COLO829 (cell line): ENCODE measurements around the gene BLMH.
"Not testable (repeated sequence)": the region's sequence is repeated elsewhere in the genome, so short reads cannot be mapped to it uniquely, and the experiment has no call there.

Source experiments
- DNase-seq: peaks from one replicate; pipeline ENCODE4 v3.0.0; 2012; ENCODE audit warnings: low spot score

BLMH gene

GRCh38 chr17:30229012-30229411 lies 62.7 kb downstream of the BLMH start:
- no peak for DNase-seq

GRCh38 chr17:30228011-30228410 lies 63.7 kb downstream of the BLMH start:
- DNase-seq, result no peak

- DNase-seq, result peak; percentile 15
These were observed 64.9 kb downstream of the BLMH start for GRCh38 chr17:30226878-30227277.

- DNase-seq, result no peak
These were observed 65.7 kb downstream of the BLMH start for GRCh38 chr17:30225919-30226553.

- no peak for DNase-seq
These were observed 66.6 kb downstream of the BLMH start for GRCh38 chr17:30225112-30225511.

- DNase-seq, result no peak
These were observed 67.3 kb downstream of the BLMH start for GRCh38 chr17:30224419-30224960.

- no peak for DNase-seq
These were observed 69.0 kb downstream of the BLMH start for GRCh38 chr17:30222721-30223175.

- DNase-seq, result no peak
These were observed 69.5 kb downstream of the BLMH start for GRCh38 chr17:30222251-30222650.

GRCh38 chr17:30221346-30221745 lies 70.4 kb downstream of the BLMH start:
- no peak for DNase-seq

GRCh38 chr17:30220414-30220813 lies 71.3 kb downstream of the BLMH start:
- no peak for DNase-seq

- no peak for DNase-seq
These were observed 71.9 kb downstream of the BLMH start for GRCh38 chr17:30219833-30220232.

GRCh38 chr17:30219315-30219714 lies 72.4 kb downstream of the BLMH start:
- no peak for DNase-seq

- no peak for DNase-seq
These were observed 72.9 kb downstream of the BLMH start for GRCh38 chr17:30218799-30219198.

GRCh38 chr17:30217746-30218245 lies 73.9 kb downstream of the BLMH start:
- DNase-seq, result no peak

- no peak for DNase-seq
These were observed 74.7 kb downstream of the BLMH start for GRCh38 chr17:30217054-30217453.

GRCh38 chr17:30212750-30213149 lies 79.0 kb downstream of the BLMH start:
- DNase-seq, result no peak

- no peak for DNase-seq
These were observed 80.4 kb downstream of the BLMH start for GRCh38 chr17:30211371-30211770.

- DNase-seq, result no peak
These were observed 80.8 kb downstream of the BLMH start for GRCh38 chr17:30210901-30211300.

- DNase-seq, result no peak
These were observed 81.4 kb downstream of the BLMH start for GRCh38 chr17:30210366-30210765.

GRCh38 chr17:30209930-30210329 lies 81.8 kb downstream of the BLMH start:
- DNase-seq, result no peak

- DNase-seq, result no peak
These were observed 83.5 kb downstream of the BLMH start for GRCh38 chr17:30208214-30208613.

GRCh38 chr17:30207655-30208054 lies 84.1 kb downstream of the BLMH start:
- no peak for DNase-seq

- no peak for DNase-seq
These were observed 88.2 kb downstream of the BLMH start for GRCh38 chr17:30203471-30203981.

GRCh38 chr17:30200656-30201055 lies 91.1 kb downstream of the BLMH start:
- DNase-seq, result not testable (repeated sequence)
